ENCODE data around the gene DLL1.
A peak's percentile ranks its signal among the peaks of the same experiment; 100 is the strongest.

Gene DLL1

DNA sequence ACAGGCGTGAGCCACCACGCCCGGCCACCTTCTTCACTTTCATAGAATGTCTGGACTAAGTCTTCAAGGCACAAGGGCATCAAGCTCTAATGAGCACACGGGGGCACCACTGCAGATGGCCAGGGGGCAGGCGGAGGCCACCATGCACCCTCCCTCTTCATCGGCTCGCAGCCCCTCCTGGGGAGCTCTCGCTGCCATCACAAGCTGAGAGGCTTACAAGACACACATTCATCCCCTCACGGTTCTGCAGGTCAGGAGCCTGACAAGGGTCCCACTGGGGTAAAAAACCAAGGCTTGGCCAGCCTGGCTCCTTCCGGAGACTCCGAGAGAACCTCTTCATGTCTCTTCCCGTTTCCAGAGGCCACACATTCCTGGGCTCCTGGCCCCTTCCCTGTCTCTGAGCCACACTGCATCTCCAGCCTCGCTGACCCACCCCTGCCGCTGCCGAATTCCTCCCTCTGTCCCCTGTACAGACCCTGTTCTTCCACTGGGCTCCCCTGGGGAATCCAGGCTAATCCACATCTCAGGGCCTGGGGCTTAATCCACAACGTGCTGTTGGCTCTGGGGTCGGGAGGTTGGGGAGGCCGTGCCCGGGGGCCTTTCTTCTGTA lies 19.8 kb downstream of the DLL1 start:
- peak overlapping the region; percentile 9 for H3K18ac ChIP-seq (ENCODE audit: low read length)
- no CpG with 5 or more reads among the region's 19 CpGs for WGBS, 2 donors (ENCODE audit: extremely low coverage in 2 of 2, insufficient read length in 2 of 2, insufficient replicate concordance in 1 of 2)
- no peak overlapping the region for H4K91ac ChIP-seq (ENCODE audit: low read depth, low read length, poor library complexity)
- H2BK12ac ChIP-seq (ENCODE audit: low read length), result no peak overlapping the region
- DNase-seq (ENCODE audit: low spot score), result no peak
- H3K4me1 ChIP-seq (ENCODE audit: control insufficient read depth in 2 of 2, insufficient read depth in 1 of 2, low read depth in 1 of 2, low read length in 2 of 2), result peaks cover 18% of the 10 kb centered on the region in 2 donors
- peak overlapping the region; percentile 84 for H2BK15ac ChIP-seq (ENCODE audit: low read length)
- H2BK120ac ChIP-seq (ENCODE audit: low read depth, low read length), result peak overlapping the region; percentile 63
- peak overlapping the region; percentile 0 for H2BK5ac ChIP-seq (ENCODE audit: low read length)
- H3K4ac ChIP-seq (ENCODE audit: low read length), result no peak overlapping the region
- no peak overlapping the region for H4K8ac ChIP-seq (ENCODE audit: low read depth, low read length)
- H2AFZ ChIP-seq (ENCODE audit: low read length), result no peak overlapping the region
- H3K9ac ChIP-seq (ENCODE audit: low read depth, low read length, poor library complexity), result no peak overlapping the region
- no peak overlapping the region for H3K27ac ChIP-seq (replicated peaks; ENCODE audit: low read length)
- peak overlapping the region; percentile 31 for H3K23ac ChIP-seq (ENCODE audit: low read depth, low read length, poor library complexity)
- H3K36me3 ChIP-seq (replicated peaks in 1 of 2; ENCODE audit: control insufficient read depth in 2 of 2, insufficient read depth in 2 of 2, low read length in 2 of 2), result no peaks in the 10 kb centered on the region
- H3K14ac ChIP-seq (ENCODE audit: low read length), result peak overlapping the region; percentile 58
- H3K4me2 ChIP-seq (ENCODE audit: insufficient read depth, low read length, poor library complexity, severe bottlenecking), result no peak overlapping the region
- H2AK5ac ChIP-seq (ENCODE audit: low read depth, low read length), result peak overlapping the region; percentile 93
- peaks cover 1% of the 10 kb centered on the region for H3K79me1 ChIP-seq (ENCODE audit: low read depth, low read length)
- H3K4me3 ChIP-seq (ENCODE audit: low read length in 2 of 2), result no peak overlapping the region
- peaks cover 0 to 14% (median 2%) of the 10 kb centered on the region in 3 experiments for H3K27me3 ChIP-seq (ENCODE audit: control insufficient read depth in 3 of 3, insufficient read depth in 3 of 3, low read depth in 1 of 3, low read length in 3 of 3)
- no peaks in the 10 kb centered on the region for H3K9me3 ChIP-seq (replicated peaks in 1 of 2; ENCODE audit: control insufficient read depth in 2 of 2, insufficient read depth in 1 of 2, low read depth in 1 of 2, low read length in 2 of 2)

DNA sequence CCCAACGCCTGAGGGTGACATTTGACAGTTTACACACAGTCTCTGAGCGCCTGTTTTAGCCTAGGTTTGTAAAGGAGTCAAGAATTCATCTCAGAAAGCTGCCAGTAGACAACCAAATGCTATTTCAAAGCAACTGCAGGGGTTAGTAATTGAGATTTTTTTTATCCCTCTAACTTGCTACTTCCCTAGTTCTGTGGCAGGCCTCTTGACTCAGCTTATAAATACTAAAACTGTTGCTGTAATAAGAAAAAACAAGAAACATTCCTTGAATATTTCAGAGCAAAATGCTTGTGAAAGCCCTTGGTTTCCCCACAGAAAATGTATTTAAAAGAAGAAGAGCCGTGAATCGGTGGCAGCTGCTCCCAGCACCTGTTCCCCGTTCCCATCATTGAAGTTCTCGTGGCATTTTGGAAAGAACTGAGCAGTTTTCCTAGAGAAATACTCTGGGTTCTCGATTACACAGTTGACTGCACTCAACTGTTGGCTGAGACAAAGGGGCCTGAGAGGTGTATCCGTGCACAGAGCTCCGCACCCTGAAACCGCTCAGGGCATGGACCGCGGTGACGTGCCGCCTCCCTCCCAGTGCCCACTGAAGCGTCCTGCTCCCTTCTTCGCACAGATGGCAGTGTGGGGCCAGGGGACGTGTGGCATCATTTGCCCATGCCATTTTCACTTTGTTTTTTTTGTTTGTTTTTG lies 20.9 kb downstream of the DLL1 start:
- peak overlapping the region; percentile 47 for H3K27ac ChIP-seq (replicated peaks; ENCODE audit: low read length)
- DNase-seq (ENCODE audit: low spot score), result no peak

DNA sequence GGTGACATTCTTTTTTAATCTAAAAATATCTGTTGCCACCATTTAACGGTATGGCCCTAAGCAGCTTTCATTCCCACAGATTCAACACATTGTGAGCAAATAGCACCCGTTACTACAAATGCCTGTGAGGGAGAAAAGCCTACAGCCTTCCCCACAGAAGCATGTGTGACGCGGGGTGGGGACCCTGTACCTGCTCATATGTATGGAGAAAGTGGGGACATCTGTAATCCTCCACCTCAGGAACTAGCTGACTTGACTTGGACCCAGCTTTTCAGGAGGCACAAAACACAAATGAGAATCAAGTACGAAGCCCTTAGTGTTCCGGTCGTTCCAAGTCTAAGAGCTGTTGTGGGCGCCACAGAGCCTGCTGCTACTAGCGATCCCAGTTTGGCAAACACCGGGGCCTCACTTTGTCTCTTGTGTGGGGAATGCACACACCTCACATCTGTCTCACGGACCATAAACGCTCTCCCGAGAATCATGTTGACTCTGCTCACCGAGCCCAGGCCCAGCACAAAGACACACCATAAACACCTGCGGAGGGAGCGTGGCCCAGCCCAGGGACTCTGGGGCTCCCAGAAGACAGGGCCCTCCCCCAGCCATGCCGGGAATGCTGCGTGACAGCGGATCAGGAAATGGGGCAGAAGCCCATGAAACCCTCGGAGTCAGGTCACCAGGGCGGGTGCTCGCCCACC lies 21.6 kb downstream of the DLL1 start:
- Histone ChIP-seq H3K79me1 (ENCODE audit: low read depth, low read length) (peaks cover 1% of the 10 kb centered on the region), H3K14ac (ENCODE audit: low read length) (no peak overlapping the region), H3K4me2 (ENCODE audit: insufficient read depth, low read length, poor library complexity, severe bottlenecking) (no peak overlapping the region), H4K8ac (ENCODE audit: low read depth, low read length) (no peak overlapping the region), H3K27me3 (ENCODE audit: control insufficient read depth in 3 of 3, insufficient read depth in 3 of 3, low read depth in 1 of 3, low read length in 3 of 3) (peaks cover 0 to 1% (median under 1%) of the 10 kb centered on the region in 3 experiments), H3K4me3 (ENCODE audit: low read length in 2 of 2) (no peak overlapping the region), H2BK120ac (ENCODE audit: low read depth, low read length) (no peak overlapping the region), H2BK15ac (ENCODE audit: low read length) (peak overlapping the region; percentile 82), H3K9ac (ENCODE audit: low read depth, low read length, poor library complexity) (no peak overlapping the region), H3K4me1 (ENCODE audit: control insufficient read depth in 2 of 2, insufficient read depth in 1 of 2, low read depth in 1 of 2, low read length in 2 of 2) (peaks cover 23 to 25% of the 10 kb centered on the region in 2 donors), H2BK12ac (ENCODE audit: low read length) (no peak overlapping the region), H3K18ac (ENCODE audit: low read length) (peak overlapping the region; percentile 29), H2BK5ac (ENCODE audit: low read length) (no peak overlapping the region), H3K9me3 (replicated peaks in 1 of 2; ENCODE audit: control insufficient read depth in 2 of 2, insufficient read depth in 1 of 2, low read depth in 1 of 2, low read length in 2 of 2) (no peaks in the 10 kb centered on the region), H2AFZ (ENCODE audit: low read length) (peak overlapping the region; percentile 82), H3K27ac (replicated peaks; ENCODE audit: low read length) (peak overlapping the region; percentile 11), H2AK5ac (ENCODE audit: low read depth, low read length) (peak overlapping the region; percentile 9), H3K4ac (ENCODE audit: low read length) (no peak overlapping the region), H4K91ac (ENCODE audit: low read depth, low read length, poor library complexity) (no peak overlapping the region), H3K23ac (ENCODE audit: low read depth, low read length, poor library complexity) (no peak overlapping the region), H3K36me3 (replicated peaks in 1 of 2; ENCODE audit: control insufficient read depth in 2 of 2, insufficient read depth in 2 of 2, low read length in 2 of 2) (no peaks in the 10 kb centered on the region)
- no CpG with 5 or more reads among the region's 22 CpGs for WGBS, 2 donors (ENCODE audit: extremely low coverage in 2 of 2, insufficient read length in 2 of 2, insufficient replicate concordance in 1 of 2)
- no peak for DNase-seq (ENCODE audit: low spot score)

More for the DNA sequence above, 20.9 kb downstream of the DLL1 start:
- peak overlapping the region; percentile 50 for H3K18ac ChIP-seq (ENCODE audit: low read length)
- no peak overlapping the region for H4K91ac ChIP-seq (ENCODE audit: low read depth, low read length, poor library complexity)
- no peak overlapping the region for H3K4me3 ChIP-seq (ENCODE audit: low read length in 2 of 2)
- no peak overlapping the region for H2BK5ac ChIP-seq (ENCODE audit: low read length)
- no peak overlapping the region for H3K23ac ChIP-seq (ENCODE audit: low read depth, low read length, poor library complexity)
- H3K27me3 ChIP-seq (ENCODE audit: control insufficient read depth in 3 of 3, insufficient read depth in 3 of 3, low read depth in 1 of 3, low read length in 3 of 3), result peaks cover 0 to 8% (median 2%) of the 10 kb centered on the region in 3 experiments
- no peak overlapping the region for H3K9ac ChIP-seq (ENCODE audit: low read depth, low read length, poor library complexity)
- no peak overlapping the region for H3K14ac ChIP-seq (ENCODE audit: low read length)
- no peak overlapping the region for H3K4me2 ChIP-seq (ENCODE audit: insufficient read depth, low read length, poor library complexity, severe bottlenecking)
- WGBS, 2 donors (ENCODE audit: extremely low coverage in 2 of 2, insufficient read length in 2 of 2, insufficient replicate concordance in 1 of 2), result no CpG with 5 or more reads among the region's 17 CpGs
- H4K8ac ChIP-seq (ENCODE audit: low read depth, low read length), result no peak overlapping the region
- peaks cover 23 to 25% of the 10 kb centered on the region in 2 donors for H3K4me1 ChIP-seq (ENCODE audit: control insufficient read depth in 2 of 2, insufficient read depth in 1 of 2, low read depth in 1 of 2, low read length in 2 of 2)
- no peak overlapping the region for H3K4ac ChIP-seq (ENCODE audit: low read length)
- no peaks in the 10 kb centered on the region for H3K9me3 ChIP-seq (replicated peaks in 1 of 2; ENCODE audit: control insufficient read depth in 2 of 2, insufficient read depth in 1 of 2, low read depth in 1 of 2, low read length in 2 of 2)
- peaks cover 1% of the 10 kb centered on the region for H3K79me1 ChIP-seq (ENCODE audit: low read depth, low read length)
- H2AK5ac ChIP-seq (ENCODE audit: low read depth, low read length), result no peak overlapping the region
- peak overlapping the region; percentile 82 for H2BK15ac ChIP-seq (ENCODE audit: low read length)
- H3K36me3 ChIP-seq (replicated peaks in 1 of 2; ENCODE audit: control insufficient read depth in 2 of 2, insufficient read depth in 2 of 2, low read length in 2 of 2), result no peaks in the 10 kb centered on the region
- H2AFZ ChIP-seq (ENCODE audit: low read length), result peak overlapping the region; percentile 82
- H2BK120ac ChIP-seq (ENCODE audit: low read depth, low read length), result no peak overlapping the region
- no peak overlapping the region for H2BK12ac ChIP-seq (ENCODE audit: low read length)
